Right lobe of liver (tissue), 4 donors: ENCODE results near the gene RSF1.

Experiments used
- CTCF ChIP-seq, 4 donors: fragments of 200-600 bp in 3 of 4; fragments of 450-650 bp in 1 of 4; IDR thresholded peaks; one replicate each; pipeline versions ENCODE4 v1.5.1 to v1.8.0; 2016 to 2022; ENCODE audit warnings: antibody characterized with exemption in 4 of 4, mild to moderate bottlenecking in 2 of 4
- POLR2A ChIP-seq: fragments of 450-650 bp; IDR thresholded peaks from one replicate; pipeline ENCODE4 v1.6.1; 2017; ENCODE audit warnings: antibody characterized with exemption, mild to moderate bottlenecking
- donor health status: DM: no; HTN: no; CAD: no.
- donor health status: DM: no; HTN: no; CAD: no.
- donor health status: DM: no; HTN: yes; CAD: no.

- TF ChIP-seq CTCF (IDR thresholded peaks at IDR 0.05) (no peak), POLR2A (no peak)
Observed at GRCh38 chr11:77661670-77662069, 158.9 kb downstream of the RSF1 start.
